Measurements from ENCODE around the gene CST9L. TPM values are rescaled to one million over a fixed set of nuclear protein-coding genes. Genes with fewer than 3 reads are reported as not detected.

The CST9L gene
- total RNA-seq, 2 experiments from 2014 or later: not detected

- peaks cover 13% of the 10 kb centered on the region for H3K9me3 Mint-ChIP-seq
- no peaks in the 10 kb centered on the region for H3K27me3 Mint-ChIP-seq
- intact Hi-C loops (cut with DNase I, micrococcal nuclease): no loop called here
- no peak overlapping the region for H3K27ac Mint-ChIP-seq
- Histone ChIP-seq H3K27me3 (ENCODE audit: control insufficient read depth in 1 of 2, insufficient read depth in 2 of 2, low read length in 2 of 2) (no peaks in the 10 kb centered on the region), H3K4me3 (ENCODE audit: low read length) (no peak overlapping the region), H3K27ac (ENCODE audit: low read depth in 1 of 2, low read length in 2 of 2) (no peak overlapping the region), H3K4me1 (ENCODE audit: insufficient read depth, low read length) (no peaks in the 10 kb centered on the region), H3K36me3 (ENCODE audit: insufficient read depth, low read length) (no peaks in the 10 kb centered on the region), H3K9me3 (ENCODE audit: control insufficient read depth in 1 of 2, insufficient read depth in 1 of 2, low read length in 2 of 2) (peaks cover 3 to 11% of the 10 kb centered on the region in 2 experiments)
- no peaks in the 10 kb centered on the region for H3K4me1 Mint-ChIP-seq (ENCODE audit: low read depth)
- ATAC-seq (ENCODE audit: poor library complexity): no peak
- H3K4me3 Mint-ChIP-seq: no peak overlapping the region
- ChIA-PET CTCF (no interaction called here), POLR2A (no interaction called here)
- DNase-seq: no peak
- TF ChIP-seq CTCF (IDR thresholded peaks at IDR 0.05): no peak
- H3K36me3 Mint-ChIP-seq (ENCODE audit: low read depth): no peaks in the 10 kb centered on the region
These were observed 39.3 kb downstream of the CST9L start for GRCh38 chr20:23528867-23529431.

GRCh38 chr20:23526850-23527249 is 41.4 kb downstream of the CST9L start:
- peaks cover 3 to 11% of the 10 kb centered on the region in 2 experiments for H3K9me3 ChIP-seq (ENCODE audit: control insufficient read depth in 1 of 2, insufficient read depth in 1 of 2, low read length in 2 of 2)
- DNase-seq (no peak), ATAC-seq (ENCODE audit: poor library complexity) (no peak)
- TF ChIP-seq CTCF (IDR thresholded peaks at IDR 0.05): no peak
- peaks cover 13% of the 10 kb centered on the region for H3K9me3 Mint-ChIP-seq
- H3K27me3 Mint-ChIP-seq: no peaks in the 10 kb centered on the region
- ChIA-PET POLR2A (no interaction called here), CTCF (no interaction called here)
- intact Hi-C loops (cut with DNase I, micrococcal nuclease): no loop called here
- no peaks in the 10 kb centered on the region for H3K27me3 ChIP-seq (ENCODE audit: control insufficient read depth in 1 of 2, insufficient read depth in 2 of 2, low read length in 2 of 2)
- H3K36me3 Mint-ChIP-seq (ENCODE audit: low read depth): no peaks in the 10 kb centered on the region
- H3K4me3 ChIP-seq (ENCODE audit: low read length): no peak overlapping the region
- H3K27ac Mint-ChIP-seq: no peak overlapping the region
- H3K4me1 ChIP-seq (ENCODE audit: insufficient read depth, low read length): no peaks in the 10 kb centered on the region
- no peak overlapping the region for H3K27ac ChIP-seq (ENCODE audit: low read depth in 1 of 2, low read length in 2 of 2)
- no peaks in the 10 kb centered on the region for H3K4me1 Mint-ChIP-seq (ENCODE audit: low read depth)
- H3K36me3 ChIP-seq (ENCODE audit: insufficient read depth, low read length): no peaks in the 10 kb centered on the region
- H3K4me3 Mint-ChIP-seq: no peak overlapping the region

GRCh38 chr20:23524146-23524545 is 44.1 kb downstream of the CST9L start:
- CTCF ChIA-PET: no interaction called here
- Histone ChIP-seq H3K36me3 (ENCODE audit: insufficient read depth, low read length) (no peaks in the 10 kb centered on the region), H3K27ac (ENCODE audit: low read depth in 1 of 2, low read length in 2 of 2) (no peak overlapping the region), H3K4me1 (ENCODE audit: insufficient read depth, low read length) (no peaks in the 10 kb centered on the region), H3K4me3 (ENCODE audit: low read length) (no peak overlapping the region), H3K9me3 (ENCODE audit: control insufficient read depth in 1 of 2, insufficient read depth in 1 of 2, low read length in 2 of 2) (peaks cover 0 to 18% of the 10 kb centered on the region in 2 experiments), H3K27me3 (ENCODE audit: control insufficient read depth in 1 of 2, insufficient read depth in 2 of 2, low read length in 2 of 2) (no peaks in the 10 kb centered on the region)
- peaks cover 5% of the 10 kb centered on the region for H3K27me3 Mint-ChIP-seq
- no peak overlapping the region for H3K27ac Mint-ChIP-seq
- intact Hi-C loops (cut with DNase I, micrococcal nuclease): no loop called here
- no peaks in the 10 kb centered on the region for H3K36me3 Mint-ChIP-seq (ENCODE audit: low read depth)
- ATAC-seq (ENCODE audit: poor library complexity) (no peak), DNase-seq (no peak)
- peaks cover 9% of the 10 kb centered on the region for H3K9me3 Mint-ChIP-seq
- no peak for TF ChIP-seq CTCF (IDR thresholded peaks at IDR 0.05)
- no peaks in the 10 kb centered on the region for H3K4me1 Mint-ChIP-seq (ENCODE audit: low read depth)
- H3K4me3 Mint-ChIP-seq: no peak overlapping the region
- POLR2A ChIA-PET: no interaction called here

All from CD4-positive, alpha-beta T cell (primary cell).